HG02870 (cell line): ENCODE measurements around the gene REEP3.
"Not testable (repeated sequence)": the region's sequence is repeated elsewhere in the genome, so short reads cannot be mapped to it uniquely, and the experiment has no call there.

Source experiments
- ATAC-seq: cut with Tn5 transposase; IDR thresholded peaks from one replicate; pipeline ENCODE4 v1.9.1; 2021; ENCODE audit warnings: mild to moderate bottlenecking, moderate library complexity; ENCODE audit not compliant: unreplicated experiment

The REEP3 gene

DNA sequence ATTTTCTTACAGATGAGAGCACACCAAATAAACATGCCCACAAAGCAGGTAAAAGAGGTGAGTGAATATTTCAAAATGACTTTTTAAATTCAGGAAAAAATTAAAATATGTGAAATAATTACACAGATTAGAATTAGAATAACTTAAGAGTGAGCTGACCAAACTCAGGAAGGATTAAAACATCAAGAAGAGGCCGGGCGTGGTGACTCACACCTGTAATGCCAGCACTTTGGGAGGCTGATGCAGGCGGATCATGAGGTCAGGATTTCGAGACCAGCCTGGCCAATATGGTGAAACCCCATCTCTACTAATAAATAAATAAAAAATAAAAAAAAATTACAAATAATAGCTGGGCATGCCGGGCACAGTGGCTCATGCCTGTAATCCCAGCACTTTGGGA, 140.1 kb downstream of the REEP3 start:
- ATAC-seq, result no peak

DNA sequence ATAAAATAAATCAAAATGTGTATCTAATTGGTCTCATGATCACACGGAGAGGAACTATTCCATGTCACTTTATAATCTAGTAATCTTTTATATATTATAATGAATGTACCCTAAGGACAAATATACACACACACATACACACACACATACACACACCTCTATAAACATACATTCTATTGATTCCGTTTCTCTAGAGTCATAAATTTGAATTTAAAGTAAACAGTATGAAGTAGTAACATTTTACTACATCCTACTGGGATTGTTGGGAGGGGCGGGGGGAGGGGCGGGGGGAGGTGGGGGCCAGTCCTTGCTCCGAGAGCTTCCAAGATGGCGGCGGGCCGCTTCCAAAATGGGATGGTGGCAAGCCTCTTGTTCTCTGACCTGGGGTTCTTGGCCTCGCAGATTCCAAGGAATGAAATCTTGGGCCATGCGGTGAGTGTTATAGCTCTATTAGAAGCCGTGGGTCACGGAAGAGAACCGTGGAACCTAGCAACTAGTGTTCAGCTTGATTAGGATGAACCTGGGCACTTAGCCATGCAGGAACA, 143.2 kb downstream of the REEP3 start:
- ATAC-seq, result no peak

DNA sequence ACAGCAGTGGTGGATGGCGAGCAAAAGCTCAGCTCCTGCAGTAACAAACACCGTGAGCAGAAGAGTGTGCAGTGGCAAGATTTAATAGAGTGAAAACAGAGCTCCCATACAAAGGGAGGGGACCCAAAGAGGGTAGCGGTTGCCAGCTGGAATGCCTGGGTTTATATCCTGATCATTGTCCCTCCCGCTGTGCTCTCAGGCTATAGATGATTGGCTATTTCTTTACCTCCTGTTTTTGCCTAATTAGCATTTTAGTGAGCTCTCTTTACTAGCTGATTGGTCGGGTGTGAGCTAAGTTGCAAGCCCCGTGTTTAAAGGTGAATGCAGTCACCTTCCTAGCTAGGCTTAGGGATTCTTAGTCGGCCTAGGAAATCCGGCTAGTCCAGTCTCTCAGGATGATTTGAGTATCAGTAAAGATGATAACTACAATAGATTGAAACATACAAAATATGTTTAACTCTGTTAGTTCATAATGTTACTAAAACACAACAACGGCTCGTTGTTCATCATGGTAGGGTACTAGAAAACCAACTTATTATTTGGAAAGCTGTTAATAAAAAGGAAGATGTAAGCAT, 143.9 kb downstream of the REEP3 start:
- not testable (repeated sequence) for ATAC-seq

DNA sequence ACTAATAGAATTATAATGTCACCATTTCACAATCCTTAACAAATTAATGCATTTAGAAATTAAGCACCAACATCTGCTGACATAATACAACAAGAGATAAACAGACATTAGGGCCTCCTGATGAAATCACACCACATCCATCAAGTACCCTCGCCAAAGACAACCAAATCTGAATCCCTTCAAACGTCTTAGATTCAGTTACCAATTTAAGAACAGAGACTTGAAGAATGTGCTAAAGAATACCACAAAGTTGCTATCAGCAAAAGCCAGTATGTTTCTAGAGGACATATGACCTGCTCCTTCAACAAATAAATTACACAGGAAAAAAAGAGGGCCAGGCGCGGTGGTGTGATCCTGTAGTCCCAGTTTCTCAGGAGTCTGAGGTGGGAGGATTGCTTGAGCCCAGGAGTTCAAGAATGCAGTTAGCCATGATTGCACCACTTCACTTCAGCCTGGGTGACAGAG, 144.5 kb downstream of the REEP3 start:
- ATAC-seq, result no peak

DNA sequence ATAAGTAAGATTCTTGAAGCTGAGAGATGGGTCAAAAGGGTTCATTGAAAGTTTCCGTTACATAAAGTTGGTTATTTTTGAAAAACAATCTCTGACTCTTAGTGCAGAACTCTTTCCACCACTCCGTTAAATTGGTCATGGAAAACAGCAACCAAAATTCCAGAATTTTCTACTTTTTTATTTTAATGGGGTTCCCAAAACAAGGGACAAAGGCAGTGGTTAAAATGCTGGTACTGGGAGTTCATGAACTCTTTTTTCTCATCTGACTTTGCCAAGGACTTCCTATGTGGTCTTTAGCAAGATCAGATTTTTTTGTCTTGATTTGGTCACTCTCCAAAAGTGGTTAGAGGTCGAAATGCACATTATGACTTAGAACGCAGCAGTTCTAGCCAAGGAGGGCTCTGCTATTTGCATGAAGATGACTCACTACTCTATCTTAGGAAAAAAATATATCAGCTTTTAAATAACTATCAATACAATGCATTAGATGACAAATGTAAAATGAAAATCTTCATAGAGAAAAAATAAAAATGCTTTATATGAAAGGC, 145.7 kb downstream of the REEP3 start:
- peak; percentile 82 for ATAC-seq

DNA sequence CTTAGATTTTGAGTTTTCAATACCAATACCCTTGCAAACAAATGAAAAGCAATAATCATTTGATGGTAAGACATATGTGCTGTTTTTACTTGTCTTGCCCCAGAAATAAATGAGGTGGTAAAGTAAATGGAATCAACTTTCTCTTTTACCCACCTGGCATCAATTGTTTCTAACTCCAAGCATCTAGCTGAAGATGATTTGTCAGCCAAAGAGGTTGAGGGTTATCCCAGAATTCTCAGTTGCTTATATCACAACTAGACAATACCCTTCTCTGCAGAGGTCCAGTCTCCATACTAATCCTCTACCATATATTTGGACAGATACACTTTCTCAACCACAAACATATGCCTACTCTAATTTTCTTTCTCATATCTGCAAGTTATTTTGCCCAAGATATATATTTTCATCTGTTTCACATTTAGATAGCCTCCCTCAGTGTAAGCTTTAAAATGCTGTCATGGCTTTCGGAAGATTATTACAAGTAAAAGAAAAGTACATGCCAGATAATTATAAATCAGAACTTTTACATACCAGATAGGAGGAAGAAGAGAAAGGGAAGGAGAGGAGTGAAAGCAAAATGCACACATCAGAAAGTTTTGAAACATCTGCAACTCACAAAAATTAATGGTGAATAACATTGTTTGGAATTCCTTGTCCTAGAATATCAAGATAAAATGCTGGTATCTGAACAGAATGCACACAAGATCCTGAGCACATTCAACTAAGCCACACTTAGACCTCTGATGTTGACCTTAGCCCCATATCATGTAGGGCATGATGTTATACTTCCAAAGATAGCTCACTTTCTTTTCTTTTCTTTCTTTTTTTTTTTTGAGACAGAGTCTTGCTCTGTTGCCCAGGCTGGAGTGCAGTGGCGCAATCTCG, 146.6 kb downstream of the REEP3 start:
- ATAC-seq, result no peak

DNA sequence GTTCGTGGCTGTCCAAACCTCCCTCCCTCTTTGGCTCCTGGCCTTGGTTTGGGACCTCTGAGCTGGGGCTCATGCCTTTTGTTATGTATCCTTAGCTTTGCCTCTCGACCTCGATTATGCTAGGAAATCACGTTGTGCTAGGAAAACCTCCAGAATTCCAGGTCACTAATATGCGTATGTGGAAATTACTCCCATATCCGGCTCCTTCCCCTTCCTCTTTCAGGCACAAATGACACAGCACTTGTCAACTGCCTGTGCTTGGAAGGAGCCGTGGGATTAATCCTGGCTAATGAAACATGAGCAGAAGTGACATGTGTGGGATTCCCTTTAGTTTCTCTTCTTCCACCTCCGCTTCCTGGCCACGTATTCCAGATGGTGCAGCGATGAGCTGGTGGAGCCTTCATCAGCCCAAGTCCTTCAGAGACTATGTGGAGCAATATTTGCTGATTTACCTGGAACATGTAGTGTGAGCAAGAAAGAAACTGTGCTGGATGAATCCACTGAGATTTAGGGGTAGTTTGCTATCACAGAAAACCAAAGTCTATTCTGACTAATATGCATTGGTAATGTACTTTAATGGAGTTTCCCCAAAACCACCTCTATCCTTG, 149.2 kb downstream of the REEP3 start:
- peak; percentile 74 for ATAC-seq

DNA sequence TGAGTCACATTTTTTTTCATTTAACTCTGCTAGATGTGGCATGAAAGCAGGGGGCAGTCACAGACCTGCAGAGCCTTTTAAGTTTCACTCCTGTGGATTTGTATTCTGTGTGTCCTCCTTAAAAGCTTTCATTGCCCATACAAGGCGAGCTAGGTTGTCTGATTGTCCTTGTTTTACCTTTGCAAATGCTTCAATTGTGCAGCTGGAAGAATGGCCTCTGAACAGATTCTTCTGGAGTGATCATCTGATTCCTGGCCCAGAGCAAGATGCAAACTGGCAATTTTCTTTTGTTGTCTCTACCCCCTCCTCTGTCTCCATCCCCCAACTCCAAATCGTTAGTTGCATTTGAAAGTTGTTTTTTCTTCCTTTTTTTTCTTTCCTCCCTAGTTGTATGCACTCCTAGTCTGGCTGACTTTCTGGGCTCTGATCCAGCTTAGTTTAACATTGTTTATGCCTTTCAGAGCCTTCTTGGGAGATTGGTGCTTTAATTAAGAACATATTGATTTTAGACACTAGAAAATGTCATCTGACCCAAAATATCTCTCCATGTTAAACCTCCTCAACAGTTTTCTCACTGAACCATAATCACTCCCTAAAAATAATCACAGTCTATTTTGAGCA, 150.2 kb downstream of the REEP3 start:
- ATAC-seq, result no peak

DNA sequence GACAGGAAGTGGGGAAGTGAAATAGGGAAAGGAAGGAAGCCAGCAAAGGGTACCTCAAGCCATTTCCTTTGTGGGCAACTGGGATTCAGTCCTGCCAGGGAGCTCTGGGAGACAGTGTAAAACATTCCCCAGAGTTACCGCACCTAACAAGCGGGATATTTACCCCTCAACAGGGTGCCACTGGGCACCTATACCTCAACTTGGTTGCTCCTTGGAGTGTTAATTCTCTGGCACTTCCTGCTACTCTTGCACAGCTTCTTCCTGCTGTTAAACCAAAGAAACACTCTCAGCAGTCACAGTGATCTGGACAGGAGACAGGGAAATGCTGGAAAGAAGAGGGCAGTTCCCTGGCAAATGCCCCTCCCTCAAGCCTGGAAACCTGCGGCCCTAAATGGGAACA, 151.3 kb downstream of the REEP3 start:
- ATAC-seq, result no peak

DNA sequence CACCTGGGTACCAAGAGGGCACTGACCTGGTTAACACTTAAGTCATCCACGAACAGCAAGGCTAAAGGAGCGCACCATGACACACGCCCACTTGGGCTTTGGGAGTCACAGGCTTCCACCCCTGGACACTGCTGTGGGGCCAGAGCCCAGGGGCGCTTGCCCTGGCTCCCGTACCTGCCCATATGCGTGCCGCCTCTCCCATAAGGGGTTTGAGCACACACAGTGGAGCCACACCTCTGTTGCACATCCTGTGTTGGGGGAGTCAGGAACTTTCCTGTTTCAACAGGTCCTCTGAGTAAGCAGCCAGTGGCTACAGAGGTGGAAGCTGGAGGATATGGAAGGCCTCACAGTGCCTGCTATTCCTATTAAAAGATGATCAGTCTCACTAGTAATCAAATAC, 152.0 kb downstream of the REEP3 start:
- no peak for ATAC-seq

DNA sequence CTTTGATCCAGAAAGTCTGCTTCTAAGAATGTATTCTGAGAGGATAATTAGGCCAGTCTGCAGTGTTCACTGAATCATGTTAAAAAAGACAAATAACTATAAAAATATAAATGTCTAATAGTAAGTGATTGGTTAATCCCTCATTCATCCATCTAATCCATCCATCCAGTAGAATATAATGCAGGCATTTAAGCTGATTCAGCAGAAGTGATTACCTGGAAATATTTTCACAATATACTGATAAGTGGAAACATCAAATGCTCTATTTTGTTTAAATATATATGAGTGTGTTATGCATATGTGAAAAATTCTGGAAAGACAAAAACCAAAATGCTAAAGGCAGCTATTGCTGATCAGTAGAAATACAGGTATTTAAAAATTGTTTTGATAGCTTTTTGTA, 152.6 kb downstream of the REEP3 start:
- no peak for ATAC-seq
